Activated CD8-positive, alpha-beta T cell treated with anti-CD3 and anti-CD28 coated beads, Interleukin-2, amount 10 ng/mL, durations not matched to agents 7 days and 5 days (primary cell): ENCODE data around the gene EDEM2. TPM values are rescaled to one million over a fixed set of nuclear protein-coding genes. Genes with fewer than 3 reads are reported as not detected.
A peak's percentile ranks its signal among the peaks of the same experiment; 100 is the strongest.
"Not testable (repeated sequence)": the region's sequence is repeated elsewhere in the genome, so short reads cannot be mapped to it uniquely, and the experiment has no call there.

Experiments used
- ATAC-seq: fragments of 150-1000 bp; cut with Tn5 transposase; one replicate; pipeline ENCODE4 v1.10.0; 2021; ENCODE audit warnings: moderate library complexity
- CTCF ChIA-PET: fragments of 350-600 bp; sonication (Branson Sonifier 250); formaldehyde crosslinking; loops from one replicate; lab custom pipeline; 2021; ENCODE audit warnings: antibody characterized with exemption; lab: Charles Lee
- POLR2A ChIA-PET: fragments of 350-600 bp; sonication (Branson Sonifier 250); formaldehyde crosslinking; loops from one replicate; lab custom pipeline; 2021; ENCODE audit warnings: antibody characterized with exemption; lab: Charles Lee
- DNase-seq: peaks from one replicate; pipeline ENCODE4 v3.0.0-alpha.2; 2020
- H3K27ac Mint-ChIP-seq: one replicate; pipeline ENCODE4 v1.8.0; 2021; ENCODE audit warnings: mild to moderate bottlenecking, mixed read lengths
- H3K27me3 Mint-ChIP-seq: one replicate; pipeline ENCODE4 v1.8.0; 2021; ENCODE audit warnings: low read depth, mixed read lengths
- H3K36me3 Mint-ChIP-seq: one replicate; pipeline ENCODE4 v1.8.0; 2021; ENCODE audit warnings: low read depth, mixed read lengths
- H3K4me1 Mint-ChIP-seq: one replicate; pipeline ENCODE4 v1.8.0; 2021; ENCODE audit warnings: low read depth, mixed read lengths
- H3K4me3 Mint-ChIP-seq: one replicate; pipeline ENCODE4 v1.8.0; 2021; ENCODE audit warnings: mild to moderate bottlenecking, mixed read lengths
- H3K9me3 Mint-ChIP-seq: one replicate; pipeline ENCODE4 v1.8.0; 2022; ENCODE audit warnings: mixed read lengths; ENCODE audit not compliant: insufficient read depth
- total RNA-seq, 2 experiments: library from RNA; stranded (reverse); gene quantifications; one replicate each; pipeline ENCODE4 v1.2.3, GENCODE V29; 2021

The EDEM2 gene
- total RNA-seq, 2 experiments from 2014 or later = 19.5 to 19.6 TPM

GRCh38 chr20:35180266-35180665 lies 33.1 kb upstream of the EDEM2 start:
- CTCF ChIA-PET = no interaction called here

DNA sequence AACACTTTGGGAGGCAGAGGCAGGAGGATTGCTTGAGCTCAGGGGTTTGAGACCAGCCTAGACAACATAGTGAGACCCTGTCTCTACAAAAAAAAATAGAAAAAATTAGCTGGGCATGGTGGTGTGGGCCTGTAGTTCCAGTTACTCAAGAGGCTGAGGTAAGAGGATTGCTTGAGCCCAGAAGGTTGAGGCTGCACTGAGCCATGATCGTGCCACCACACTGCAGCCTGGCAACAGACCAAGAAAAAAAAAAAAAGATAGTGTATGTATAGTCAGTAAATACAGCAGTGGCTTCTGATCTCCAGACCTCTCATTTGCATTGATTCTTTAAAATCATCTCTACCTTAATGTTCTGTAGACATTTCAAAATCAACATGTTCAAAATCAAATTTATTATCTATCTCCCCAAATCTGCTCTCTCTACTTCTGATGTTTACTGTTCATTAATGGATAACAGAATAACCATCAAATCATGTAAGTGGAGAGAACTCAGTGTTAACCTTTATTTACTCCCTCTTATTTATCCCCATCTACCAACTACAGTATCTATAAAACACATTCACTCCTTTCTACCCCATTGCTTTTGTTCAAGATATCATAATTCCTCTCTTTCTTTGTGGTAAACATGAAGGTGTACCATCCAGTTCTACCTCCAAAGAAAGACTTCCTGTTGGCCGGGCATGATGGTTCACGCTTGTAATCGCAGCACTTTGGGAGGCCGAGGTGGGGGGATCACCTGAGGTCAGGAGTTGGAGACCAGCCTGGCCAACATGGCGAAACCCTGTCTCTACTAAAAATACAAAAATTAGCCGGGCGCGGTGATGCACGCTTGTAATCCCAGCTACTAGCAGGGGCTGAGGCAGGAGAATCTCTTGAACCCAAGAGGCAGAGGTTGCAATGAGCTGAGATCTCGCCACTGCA lies 32.4 kb upstream of the EDEM2 start:
- H3K9me3 Mint-ChIP-seq = no peaks in the 10 kb centered on the region
- H3K27ac Mint-ChIP-seq = no peak overlapping the region
- no peaks in the 10 kb centered on the region for H3K27me3 Mint-ChIP-seq
- ChIA-PET CTCF (no interaction called here), POLR2A (interaction anchor here (0.7 kb wide), 1 partner anchor 176 kb away, joined by 3 read pairs; no protein-coding TSS in a partner anchor)
- no peak overlapping the region for H3K4me3 Mint-ChIP-seq
- H3K36me3 Mint-ChIP-seq = no peaks in the 10 kb centered on the region
- no peaks in the 10 kb centered on the region for H3K4me1 Mint-ChIP-seq
- no peak for DNase-seq
- no peak for ATAC-seq

More at GRCh38 chr20:35180266-35180665, 33.1 kb upstream of the EDEM2 start:
- no peaks in the 10 kb centered on the region for H3K27me3 Mint-ChIP-seq
- H3K36me3 Mint-ChIP-seq = no peaks in the 10 kb centered on the region
- POLR2A ChIA-PET = no interaction called here
- H3K27ac Mint-ChIP-seq = no peak overlapping the region
- ATAC-seq (no peak), DNase-seq (no peak)
- H3K9me3 Mint-ChIP-seq = no peaks in the 10 kb centered on the region
- no peaks in the 10 kb centered on the region for H3K4me1 Mint-ChIP-seq
- no peak overlapping the region for H3K4me3 Mint-ChIP-seq

- Mint-ChIP-seq H3K9me3 (no peaks in the 10 kb centered on the region), H3K4me3 (no peak overlapping the region), H3K27ac (no peak overlapping the region), H3K4me1 (peaks cover 16% of the 10 kb centered on the region), H3K27me3 (no peaks in the 10 kb centered on the region), H3K36me3 (no peaks in the 10 kb centered on the region)
- CTCF ChIA-PET = no interaction called here
- ATAC-seq (no peak), DNase-seq (no peak)
- POLR2A ChIA-PET = interaction anchor here (0.6 kb wide), 1 partner anchor 14 kb away, joined by 3 read pairs; no protein-coding TSS in a partner anchor
These were observed 29.0 kb upstream of the EDEM2 start for GRCh38 chr20:35176132-35176531.

GRCh38 chr20:35174458-35175216 lies 27.5 kb upstream of the EDEM2 start:
- POLR2A ChIA-PET = no interaction called here
- no peak overlapping the region for H3K27ac Mint-ChIP-seq
- no peak overlapping the region for H3K4me3 Mint-ChIP-seq
- DNase-seq (no peak), ATAC-seq (no peak)
- H3K36me3 Mint-ChIP-seq = no peaks in the 10 kb centered on the region
- H3K9me3 Mint-ChIP-seq = no peaks in the 10 kb centered on the region
- H3K27me3 Mint-ChIP-seq = no peaks in the 10 kb centered on the region
- CTCF ChIA-PET = no interaction called here
- H3K4me1 Mint-ChIP-seq = peaks cover 18% of the 10 kb centered on the region

DNA sequence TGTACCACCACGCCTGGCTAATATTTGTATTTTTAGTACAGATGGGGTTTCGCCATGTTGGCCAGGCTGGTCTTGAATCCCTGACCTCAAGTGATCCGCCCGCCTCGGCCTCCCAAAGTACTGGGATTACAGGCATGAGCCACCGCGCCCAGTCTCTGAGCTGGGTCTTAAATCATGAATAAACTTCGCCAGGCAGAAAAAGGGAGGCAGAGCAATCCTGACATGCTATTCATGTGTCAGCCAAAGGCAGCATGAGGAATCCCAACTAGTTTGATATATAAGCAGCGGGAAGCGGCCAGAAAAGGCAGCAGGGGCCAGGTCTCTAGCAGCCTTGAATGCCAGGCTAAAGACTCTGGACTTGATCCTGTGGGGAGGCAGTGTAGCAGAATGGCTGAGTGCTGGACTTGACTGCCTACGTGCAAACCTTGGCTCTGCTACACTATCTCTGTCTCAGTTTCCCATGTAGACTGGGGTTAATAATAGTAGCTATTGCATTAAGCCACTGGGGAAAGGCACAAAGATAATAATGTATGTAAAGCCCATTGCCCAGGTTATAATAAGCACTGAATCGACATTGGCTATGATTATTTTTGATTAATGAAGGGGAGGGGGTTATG lies 26.5 kb upstream of the EDEM2 start:
- ATAC-seq (no peak), DNase-seq (no peak)
- peaks cover 18% of the 10 kb centered on the region for H3K4me1 Mint-ChIP-seq
- ChIA-PET CTCF (interaction anchor here (1.0 kb wide), 1 partner anchor 29 kb away, joined by 3 read pairs; no protein-coding TSS in a partner anchor), POLR2A (interaction anchor here (0.8 kb wide), 1 partner anchor 27 kb away, joined by 3 read pairs; no protein-coding TSS in a partner anchor)
- no peaks in the 10 kb centered on the region for H3K27me3 Mint-ChIP-seq
- H3K9me3 Mint-ChIP-seq = no peaks in the 10 kb centered on the region
- H3K36me3 Mint-ChIP-seq = no peaks in the 10 kb centered on the region
- no peak overlapping the region for H3K4me3 Mint-ChIP-seq
- no peak overlapping the region for H3K27ac Mint-ChIP-seq

DNA sequence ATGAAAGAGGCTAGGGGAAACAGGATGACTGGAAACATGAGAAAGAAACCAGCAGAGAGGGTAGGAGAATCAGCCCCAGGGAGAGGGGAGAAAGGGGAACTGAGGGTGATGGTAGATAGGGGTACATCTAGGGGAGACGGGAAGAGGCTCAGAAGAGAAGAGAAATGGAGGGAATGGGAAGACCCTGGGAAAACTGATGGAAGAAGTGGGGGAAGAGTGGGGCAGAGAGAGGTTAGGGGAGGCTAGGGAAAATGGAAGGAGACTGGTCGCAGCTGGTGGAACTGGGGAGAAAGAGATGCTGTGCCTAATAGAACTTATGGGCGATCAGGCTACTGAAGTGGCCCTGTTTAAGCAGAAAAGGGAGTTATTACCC lies 25.3 kb upstream of the EDEM2 start:
- no peaks in the 10 kb centered on the region for H3K36me3 Mint-ChIP-seq
- no peak for DNase-seq
- H3K4me1 Mint-ChIP-seq = peaks cover 18% of the 10 kb centered on the region
- ChIA-PET POLR2A (no interaction called here), CTCF (no interaction called here)
- H3K4me3 Mint-ChIP-seq = peak overlapping the region; percentile 67
- no peaks in the 10 kb centered on the region for H3K9me3 Mint-ChIP-seq
- H3K27ac Mint-ChIP-seq = peak overlapping the region; percentile 73
- no peaks in the 10 kb centered on the region for H3K27me3 Mint-ChIP-seq
- ATAC-seq = no peak

DNA sequence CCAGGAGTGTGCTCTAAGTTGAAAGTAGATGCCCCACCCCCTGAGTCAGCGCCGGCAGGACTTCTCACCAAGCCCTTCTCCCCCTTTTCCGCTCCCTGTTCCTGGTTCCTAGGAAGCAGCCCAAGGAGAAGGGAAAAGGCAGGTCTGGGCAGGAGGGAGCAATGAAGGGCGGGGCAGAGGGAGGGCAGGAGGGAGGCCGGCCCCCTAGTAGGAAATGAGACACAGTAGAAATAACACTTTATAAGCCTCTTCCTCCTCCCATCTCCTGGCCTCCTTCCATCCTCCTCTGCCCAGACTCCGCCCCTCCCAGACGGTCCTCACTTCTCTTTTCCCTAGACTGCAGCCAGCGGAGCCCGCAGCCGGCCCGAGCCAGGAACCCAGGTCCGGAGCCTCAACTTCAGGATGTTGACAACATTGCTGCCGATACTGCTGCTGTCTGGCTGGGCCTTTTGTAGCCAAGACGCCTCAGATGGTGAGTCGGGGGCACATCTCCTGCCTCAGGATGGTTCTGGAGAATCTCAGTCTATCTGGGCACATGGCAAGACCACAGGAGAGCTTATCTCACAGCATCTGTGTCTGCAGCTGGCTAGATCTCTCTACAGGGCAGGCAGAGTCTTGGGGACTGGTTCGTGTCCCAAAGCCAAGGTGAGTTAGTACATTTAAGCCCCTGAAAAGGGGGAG lies 24.8 kb upstream of the EDEM2 start, which contains the start of gene PROCR:
Gene PROCR (plus strand): TSS at position 320 of the 681 bp plus-strand sequence. CDS start 83 bp downstream, at position 403.
- Mint-ChIP-seq H3K36me3 (no peaks in the 10 kb centered on the region), H3K27ac (peak within 1 kb of the TSS; percentile 73), H3K27me3 (no peaks in the 10 kb centered on the region), H3K4me1 (peaks cover 18% of the 10 kb centered on the region), H3K9me3 (no peaks in the 10 kb centered on the region), H3K4me3 (peak within 1 kb of the TSS; percentile 67)
- CTCF ChIA-PET = no interaction called here
- POLR2A ChIA-PET = no interaction called here
- ATAC-seq (peak; percentile 84), DNase-seq (peak; percentile 26)

GRCh38 chr20:35171438-35171752 lies 24.3 kb upstream of the EDEM2 start:
- peak overlapping the region; percentile 67 for H3K4me3 Mint-ChIP-seq
- no peak for DNase-seq
- H3K36me3 Mint-ChIP-seq = no peaks in the 10 kb centered on the region
- H3K4me1 Mint-ChIP-seq = peaks cover 20% of the 10 kb centered on the region
- ATAC-seq = no peak
- ChIA-PET POLR2A (no interaction called here), CTCF (interaction anchor here (1.9 kb wide), 1 partner anchor 26 kb away, joined by 10 read pairs; no protein-coding TSS in a partner anchor)
- H3K27me3 Mint-ChIP-seq = no peaks in the 10 kb centered on the region
- H3K27ac Mint-ChIP-seq = no peak overlapping the region
- no peaks in the 10 kb centered on the region for H3K9me3 Mint-ChIP-seq

GRCh38 chr20:35168701-35169409 lies 21.7 kb upstream of the EDEM2 start:
- DNase-seq, H3K4me3 Mint-ChIP-seq, ATAC-seq, H3K27me3 Mint-ChIP-seq, H3K36me3 Mint-ChIP-seq, H3K27ac Mint-ChIP-seq, H3K9me3 Mint-ChIP-seq, CTCF ChIA-PET, POLR2A ChIA-PET: not testable (repeated sequence)
- peaks cover 20% of the 10 kb centered on the region for H3K4me1 Mint-ChIP-seq

DNA sequence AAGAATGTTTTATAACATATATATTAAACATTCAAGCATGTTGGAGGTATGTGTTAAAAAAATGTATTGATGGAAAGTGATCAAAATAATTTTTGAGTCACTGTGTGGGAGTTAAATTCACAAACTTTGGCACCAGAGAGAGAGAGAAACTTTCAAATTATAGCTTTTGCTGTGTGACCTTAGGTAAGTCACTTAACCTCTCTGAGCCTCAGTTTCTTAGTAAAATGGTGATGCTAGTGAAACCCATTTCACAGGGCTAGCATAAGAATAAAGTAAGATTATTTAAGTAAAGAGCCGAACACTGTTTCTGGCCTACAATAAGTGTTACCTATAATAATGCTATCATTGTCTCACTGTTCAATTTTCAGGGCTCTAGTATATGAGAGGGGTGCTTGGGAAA lies 20.7 kb upstream of the EDEM2 start:
- Mint-ChIP-seq H3K27ac (no peak overlapping the region), H3K36me3 (peaks cover 2% of the 10 kb centered on the region), H3K27me3 (peaks cover 5% of the 10 kb centered on the region), H3K4me3 (no peak overlapping the region), H3K4me1 (peaks cover 20% of the 10 kb centered on the region), H3K9me3 (peaks cover 6% of the 10 kb centered on the region)
- DNase-seq (no peak), ATAC-seq (no peak)
- CTCF ChIA-PET = no interaction called here
- POLR2A ChIA-PET = no interaction called here
